ENCODE data around the gene IGSF9. TPM values are rescaled to one million over a fixed set of nuclear protein-coding genes. Genes with fewer than 3 reads are reported as not detected.

Gene IGSF9
- total RNA-seq, 1 experiment from 2014 or later: 21.2 TPM

DNA sequence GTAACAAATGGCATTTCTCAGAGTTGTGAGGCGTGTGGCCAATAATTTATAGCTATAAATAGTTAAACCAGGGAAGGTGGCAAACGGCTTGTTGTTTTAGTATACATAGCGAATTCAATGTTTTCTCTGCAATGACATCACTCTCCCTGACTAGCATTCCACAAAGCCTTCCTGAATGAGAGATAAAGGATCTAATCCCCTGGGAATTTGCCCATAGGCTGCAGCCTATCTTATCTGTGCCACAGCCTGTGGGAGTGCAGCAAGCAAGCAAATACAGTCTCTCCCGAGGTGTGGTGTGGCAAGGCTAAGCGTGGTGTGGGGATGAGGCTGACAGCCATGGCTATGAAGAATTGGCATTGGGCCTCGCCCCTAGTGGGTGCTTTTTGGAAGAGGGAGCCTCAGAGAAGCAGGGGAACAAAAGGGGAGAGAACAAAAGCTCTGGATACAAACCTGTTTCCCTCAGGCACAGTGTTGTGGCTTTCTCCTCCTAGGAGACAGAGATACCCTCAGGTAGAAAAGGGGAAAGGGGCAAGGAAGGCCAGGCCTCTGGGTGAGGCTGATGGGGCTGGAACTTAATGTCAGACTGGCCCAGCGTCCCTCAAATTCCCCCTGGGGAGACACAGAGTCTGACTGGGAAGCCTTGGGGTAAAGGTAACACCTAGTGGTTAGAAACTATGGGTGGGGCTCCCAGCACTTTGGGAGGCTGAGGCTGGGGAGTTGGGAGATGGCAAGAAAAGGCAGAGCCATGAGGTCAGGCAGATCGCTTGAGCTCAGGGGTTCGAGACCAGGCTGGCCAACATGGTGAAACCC lies 29.0 kb downstream of the IGSF9 start:
- intact Hi-C loops (cut with micrococcal nuclease; ENCODE audit: unreplicated experiment): loop anchor here (1.0 kb wide), 3 partner anchors 9 to 29 kb away; partner anchors contain the start of genes IGSF9 and TAGLN2
- H3K36me3 Mint-ChIP-seq (ENCODE audit: insufficient read depth, unreplicated experiment): peaks cover 76% of the 10 kb centered on the region
- H3K9me3 Mint-ChIP-seq (ENCODE audit: unreplicated experiment): no peaks in the 10 kb centered on the region
- H3K27me3 Mint-ChIP-seq (ENCODE audit: insufficient read depth, unreplicated experiment): no peaks in the 10 kb centered on the region
- DNase-seq: peak; percentile 90 to 94
- Histone ChIP-seq H3K36me3 (ENCODE audit: control insufficient read depth, insufficient read depth, low read length) (peaks cover 4% of the 10 kb centered on the region), H3K4me1 (peaks cover 84% of the 10 kb centered on the region), H3K27me3 (replicated peaks; ENCODE audit: control insufficient read depth, insufficient read depth, low read length) (no peaks in the 10 kb centered on the region), H3K9me3 (no peaks in the 10 kb centered on the region), H3K4me3 (ENCODE audit: low read depth, low read length) (no peak overlapping the region)
- BruUV-seq (replicated peaks): TSS peak; percentile 36
- ChIA-PET CTCF (interaction anchor here (1.0 to 1.8 kb wide), 5 partner anchors 24 to 136 kb away, joined by 3 to 12 read pairs (median 4); partner anchors contain the start of gene DUSP23), POLR2A (interaction anchor here (1.7 kb wide), 1 partner anchor 9 kb away, joined by 10 read pairs; the partner anchor contains the start of gene TAGLN2)
- peaks cover 67% of the 10 kb centered on the region for H3K4me1 Mint-ChIP-seq (ENCODE audit: low read depth, unreplicated experiment)
- peak overlapping the region; percentile 88 for H3K27ac Mint-ChIP-seq (ENCODE audit: unreplicated experiment)
- peak overlapping the region; percentile 45 for H3K4me3 Mint-ChIP-seq (ENCODE audit: unreplicated experiment)
- TF ChIP-seq, protein P1, sequence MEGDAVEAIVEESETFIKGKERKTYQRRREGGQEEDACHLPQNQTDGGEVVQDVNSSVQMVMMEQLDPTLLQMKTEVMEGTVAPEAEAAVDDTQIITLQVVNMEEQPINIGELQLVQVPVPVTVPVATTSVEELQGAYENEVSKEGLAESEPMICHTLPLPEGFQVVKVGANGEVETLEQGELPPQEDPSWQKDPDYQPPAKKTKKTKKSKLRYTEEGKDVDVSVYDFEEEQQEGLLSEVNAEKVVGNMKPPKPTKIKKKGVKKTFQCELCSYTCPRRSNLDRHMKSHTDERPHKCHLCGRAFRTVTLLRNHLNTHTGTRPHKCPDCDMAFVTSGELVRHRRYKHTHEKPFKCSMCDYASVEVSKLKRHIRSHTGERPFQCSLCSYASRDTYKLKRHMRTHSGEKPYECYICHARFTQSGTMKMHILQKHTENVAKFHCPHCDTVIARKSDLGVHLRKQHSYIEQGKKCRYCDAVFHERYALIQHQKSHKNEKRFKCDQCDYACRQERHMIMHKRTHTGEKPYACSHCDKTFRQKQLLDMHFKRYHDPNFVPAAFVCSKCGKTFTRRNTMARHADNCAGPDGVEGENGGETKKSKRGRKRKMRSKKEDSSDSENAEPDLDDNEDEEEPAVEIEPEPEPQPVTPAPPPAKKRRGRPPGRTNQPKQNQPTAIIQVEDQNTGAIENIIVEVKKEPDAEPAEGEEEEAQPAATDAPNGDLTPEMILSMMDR (IDR thresholded peaks at IDR 0.05; ENCODE audit: insufficient read depth in 1 of 2, low read depth in 1 of 2, low read length in 1 of 2, severe bottlenecking in 1 of 2, unreplicated experiment in 1 of 2): no peak

DNA sequence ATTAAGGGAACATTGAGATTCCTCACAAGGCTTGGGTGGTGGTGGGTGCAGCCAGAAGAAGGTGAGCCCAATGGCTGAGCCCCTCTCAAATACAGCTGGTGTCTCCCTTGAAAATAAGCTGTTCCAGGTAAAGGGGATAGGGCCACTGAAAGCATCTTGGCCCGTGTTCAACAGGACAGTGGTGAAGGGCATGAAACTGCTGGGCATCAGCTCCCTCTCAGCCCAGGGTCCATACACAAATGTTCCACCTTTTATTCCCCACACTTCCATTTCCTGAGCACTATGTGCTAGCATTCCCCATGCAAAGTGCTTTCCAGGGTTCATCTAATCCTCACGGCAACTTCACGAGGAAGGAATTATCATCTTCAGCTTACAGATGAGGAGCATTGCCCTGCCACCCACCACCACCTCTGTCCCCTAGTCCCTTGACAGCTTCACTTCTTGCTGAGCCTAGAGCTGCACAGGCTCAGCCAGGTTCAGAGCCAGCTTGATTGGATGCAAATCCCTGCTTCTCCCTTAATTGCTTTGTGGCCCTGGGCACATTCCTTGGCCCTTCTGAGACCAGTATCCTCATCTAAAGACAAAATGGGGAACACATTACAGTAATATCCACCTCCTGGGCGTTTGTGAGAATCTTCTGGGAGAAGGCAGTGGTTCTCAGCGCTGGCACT lies 29.7 kb downstream of the IGSF9 start:
- Histone ChIP-seq H3K27me3 (replicated peaks; ENCODE audit: control insufficient read depth, insufficient read depth, low read length) (no peaks in the 10 kb centered on the region), H3K4me1 (peaks cover 85% of the 10 kb centered on the region), H3K4me3 (ENCODE audit: low read depth, low read length) (no peak overlapping the region), H3K36me3 (ENCODE audit: control insufficient read depth, insufficient read depth, low read length) (peaks cover 4% of the 10 kb centered on the region), H3K9me3 (no peaks in the 10 kb centered on the region)
- ChIA-PET CTCF (interaction anchor here (1.0 to 1.8 kb wide), 5 partner anchors 23 to 135 kb away, joined by 3 to 12 read pairs (median 4); partner anchors contain the start of gene DUSP23), POLR2A (interaction anchor here (1.7 kb wide), 1 partner anchor 9 kb away, joined by 10 read pairs; the partner anchor contains the start of gene TAGLN2)
- Mint-ChIP-seq H3K9me3 (ENCODE audit: unreplicated experiment) (no peaks in the 10 kb centered on the region), H3K27ac (ENCODE audit: unreplicated experiment) (peak overlapping the region; percentile 88), H3K27me3 (ENCODE audit: insufficient read depth, unreplicated experiment) (no peaks in the 10 kb centered on the region), H3K4me1 (ENCODE audit: low read depth, unreplicated experiment) (peaks cover 63% of the 10 kb centered on the region), H3K4me3 (ENCODE audit: unreplicated experiment) (peak overlapping the region; percentile 45), H3K36me3 (ENCODE audit: insufficient read depth, unreplicated experiment) (peaks cover 69% of the 10 kb centered on the region)
- TF ChIP-seq, protein P1 (IDR thresholded peaks at IDR 0.05; ENCODE audit: insufficient read depth in 1 of 2, low read depth in 1 of 2, low read length in 1 of 2, severe bottlenecking in 1 of 2, unreplicated experiment in 1 of 2): no peak
- intact Hi-C loops (cut with micrococcal nuclease; ENCODE audit: unreplicated experiment): loop anchor here (1.0 kb wide), 3 partner anchors 8 to 30 kb away; partner anchors contain the start of genes IGSF9 and TAGLN2
- no TSS peak for BruUV-seq (replicated peaks)
- DNase-seq: peak in 1 of 2 experiments; percentile 63

Measured in Caco-2 (cell line).